GM12878 (cell line): ENCODE data around the gene AKAP5. TPM values are rescaled to one million over a fixed set of nuclear protein-coding genes. Genes with fewer than 3 reads are reported as not detected.

Experiments used
- ATAC-seq: fragments of 200-7000 bp; cut with Tn5 transposase; 3 replicates; pipeline ENCODE4 v1.9.1; 2020; ENCODE audit warnings: mild to moderate bottlenecking, moderate library complexity
- BruUV-seq: library from RNA; stranded (reverse); fragments of 400-500 nt; replicated peaks from 2 replicates; lab custom pipeline; 2021; lab: Mats Ljungman, UMichigan
- CTCF ChIA-PET: fragments of 300-600 bp; sonication (Branson Sonifier 250); formaldehyde crosslinking; extraction: SDS; loops from one replicate; lab custom pipeline; 2021; ENCODE audit warnings: inconsistent platforms; lab: Yijun Ruan, JAX
- POLR2A ChIA-PET: fragments of 350-600 bp; formaldehyde crosslinking; extraction: SDS; loops from one replicate; lab custom pipeline; 2021; ENCODE audit warnings: inconsistent platforms; lab: Charles Lee
- RAD21 ChIA-PET: fragments of 300-600 bp; sonication (Branson Sonifier 250); formaldehyde crosslinking; loops from one replicate; lab custom pipeline; 2023; ENCODE audit warnings: antibody characterized with exemption; ENCODE audit not compliant: unreplicated experiment; lab: Charles Lee
- SMC1A ChIA-PET: fragments of 300-600 bp; sonication (Branson Sonifier 250); formaldehyde crosslinking; loops from one replicate; lab custom pipeline; 2023; ENCODE audit not compliant: unreplicated experiment, uncharacterized antibody; lab: Charles Lee
- DNase-seq: peaks from one replicate; pipeline ENCODE4 v3.0.0-alpha.2; 2011; ENCODE audit warnings: low read depth, low spot score
- FAIRE-seq: peaks from 3 replicates; lab custom pipeline; 2011; peaks lifted over from hg19 to GRCh38; lab: Jason Lieb, UNC
- H2AFZ ChIP-seq: 2 replicates; pipeline ENCODE4 v1.6.0; 2011; ENCODE audit warnings: low read depth, low read length, control low read depth; ENCODE audit not compliant: control insufficient read depth
- H3K27ac ChIP-seq: 2 replicates; pipeline ENCODE4 v1.5.1; 2011; ENCODE audit warnings: control low read depth; ENCODE audit not compliant: control insufficient read depth, insufficient read depth
- H3K27me3 ChIP-seq, 2 experiments: replicated peaks in 1 of 2; 2 replicates each; pipeline versions ENCODE4 v1.6.0 to v1.6.1; 2011; ENCODE audit warnings: low read length in 1 of 2; ENCODE audit not compliant: control insufficient read depth in 2 of 2, insufficient read depth in 2 of 2
- H3K36me3 ChIP-seq, 2 experiments: 2 replicates each; pipeline ENCODE4 v1.5.1; 2011; ENCODE audit warnings: low read length in 1 of 2; ENCODE audit not compliant: control insufficient read depth in 2 of 2, insufficient read depth in 2 of 2
- H3K4me1 ChIP-seq: 2 replicates; pipeline ENCODE4 v1.6.1; 2011; ENCODE audit warnings: mild to moderate bottlenecking, low read length, moderate library complexity, mixed read lengths; ENCODE audit not compliant: control insufficient read depth, insufficient read depth
- H3K4me2 ChIP-seq: 2 replicates; pipeline ENCODE4 v1.6.0; 2011; ENCODE audit warnings: control low read depth; ENCODE audit not compliant: control insufficient read depth, insufficient read depth
- H3K4me3 ChIP-seq: fragments of 200-600 bp; sonication (generic); 2 replicates; pipeline ENCODE4 v1.5.1; 2016
- H3K79me2 ChIP-seq: 2 replicates; pipeline ENCODE4 v1.6.0; 2011; ENCODE audit warnings: low read length; ENCODE audit not compliant: control insufficient read depth, insufficient read depth
- H3K9ac ChIP-seq: 2 replicates; pipeline ENCODE4 v1.8.0; 2011; ENCODE audit warnings: low read length, control low read depth, mixed read lengths; ENCODE audit not compliant: control insufficient read depth, insufficient read depth
- H3K9me3 ChIP-seq: replicated peaks from 3 replicates; pipeline ENCODE4 v1.5.1; 2011; ENCODE audit warnings: mild to moderate bottlenecking, low read length; ENCODE audit not compliant: control insufficient read depth, insufficient read depth
- H4K20me1 ChIP-seq: 2 replicates; pipeline ENCODE4 v1.6.0; 2011; ENCODE audit not compliant: control insufficient read depth, insufficient read depth
- ASH2L ChIP-seq: fragments of 300-600, 200-600 bp; sonication (generic); IDR thresholded peaks from 2 replicates; pipeline ENCODE4 v1.6.1; 2017; ENCODE audit warnings: low read depth, mild to moderate bottlenecking, borderline replicate concordance
- E2F4 ChIP-seq: IDR thresholded peaks from 2 replicates; pipeline ENCODE4 v1.6.1; 2012; ENCODE audit warnings: low read depth, low read length, improper control_type of control experiment
- ELK1 ChIP-seq: IDR thresholded peaks from 2 replicates; pipeline ENCODE4 v1.6.1; 2012; ENCODE audit warnings: low read depth, low read length, improper control_type of control experiment
- KDM1A ChIP-seq: fragments of 200-600 bp; sonication (generic); IDR thresholded peaks from 2 replicates; pipeline ENCODE4 v1.6.1; 2016; ENCODE audit warnings: borderline replicate concordance
- MAX ChIP-seq: IDR thresholded peaks from 2 replicates; pipeline ENCODE4 v1.6.1; 2012; ENCODE audit warnings: low read depth, low read length, improper control_type of control experiment
- MLLT1 ChIP-seq: fragments of 450-650 bp; IDR thresholded peaks from 2 replicates; pipeline ENCODE4 v1.6.1; 2016; ENCODE audit warnings: mild to moderate bottlenecking
- NR2F1 ChIP-seq: fragments of 450-650 bp; conservative IDR thresholded peaks from 2 replicates; pipeline ENCODE4 v1.6.1; 2017; ENCODE audit warnings: mild to moderate bottlenecking
- POLR2AphosphoS5 ChIP-seq: IDR thresholded peaks from 2 replicates; pipeline ENCODE4 v1.6.1; 2011; ENCODE audit warnings: mild to moderate bottlenecking, low read length, inconsistent platforms
- POU2F2 ChIP-seq: IDR thresholded peaks from 3 replicates; pipeline ENCODE4 v1.6.1; 2011; ENCODE audit warnings: low read depth, mild to moderate bottlenecking, low read length, borderline replicate concordance
- REST ChIP-seq: IDR thresholded peaks from 2 replicates; pipeline ENCODE4 v1.6.1; 2012; ENCODE audit warnings: mild to moderate bottlenecking, low read depth, low read length
- SKIL ChIP-seq: fragments of 450-650 bp; IDR thresholded peaks from 2 replicates; pipeline ENCODE4 v1.6.1; 2017; ENCODE audit warnings: mild to moderate bottlenecking, low read depth, inconsistent platforms; ENCODE audit not compliant: poor library complexity, severe bottlenecking
- WGBS: methylation state at CpG from one replicate; pipeline ENCODE4 v1.1.6; 2016; ENCODE audit warnings: low lambda C conversion rate; ENCODE audit not compliant: insufficient replicate concordance, insufficient coverage; ENCODE audit errors: missing lambda C conversion rate; 5-methylcytosine and 5-hydroxymethylcytosine counted together
- in situ Hi-C: fragments of 300-500 bp; cut with MboI; formaldehyde crosslinking; loops from 9 replicates; pipeline ENCODE4 v1.14.3; 2018; ENCODE audit warnings: mixed read lengths
- intact Hi-C: fragments of 100-400 bp; cut with micrococcal nuclease; formaldehyde crosslinking; loops from one replicate; pipeline ENCODE4 v1.14.2; 2022; ENCODE audit not compliant: unreplicated experiment
- polyA plus RNA-seq, 11 experiments: library from polyadenylated mRNA; depleted of rRNA in 4 of 11; unstranded in 6 of 11; stranded (reverse) in 5 of 11; fragments of >200 nt; fragmentation: Nextera tagmentation in 4 of 11; fragmentation: Illumina TruSeq in 1 of 11; extraction: Ambion mirVana in 4 of 11; extraction: Trizol in 1 of 11; gene quantifications; 1 replicate in 1 of 11; 2 replicates in 10 of 11; pipeline versions ENCODE4 v1.2.1 to v1.2.3, GENCODE V29; 2011 to 2016; ENCODE audit warnings: inconsistent platforms in 2 of 11, missing spikeins in 2 of 11, low read depth in 1 of 11
- total RNA-seq, 4 experiments: library from RNA; depleted of rRNA in 3 of 4; stranded (reverse); fragments of >200 nt in 3 of 4; fragmentation: Illumina TruSeq in 1 of 4; extraction: Trizol in 1 of 4; gene quantifications; 2 replicates each; pipeline versions ENCODE4 v1.2.1 to v1.2.3, GENCODE V29; 2013 to 2021

The AKAP5 gene
- total and polyA plus RNA-seq, 10 of the 15 experiments (the other 5 are each of a cell fraction or from before 2014, with no cell fraction given) = 0.45 to 5.1 (median 1.7) TPM

- in situ Hi-C loops (no loop called here), intact Hi-C loops (no loop called here)
- peaks cover 18 to 27% of the 10 kb centered on the region in 2 experiments for H3K36me3 ChIP-seq
- no peak for ATAC-seq
- SMC1A ChIA-PET = interaction anchor here (0.8 to 1.1 kb wide), 3 partner anchors 15 to 50 kb away, joined by 3 to 4 read pairs (median 3); no protein-coding TSS in a partner anchor
- H3K9ac ChIP-seq = no peak overlapping the region
- H3K79me2 ChIP-seq = no peaks in the 10 kb centered on the region
- H3K9me3 ChIP-seq = no peaks in the 10 kb centered on the region
- no peak overlapping the region for H3K27ac ChIP-seq
- FAIRE-seq = no peak
- H4K20me1 ChIP-seq = no peaks in the 10 kb centered on the region
- H3K4me3 ChIP-seq = no peak overlapping the region
- peaks cover 3% of the 10 kb centered on the region; the same call in 1 of the 2 replicates for H3K4me1 ChIP-seq
- no peak overlapping the region for H3K4me2 ChIP-seq
- no peak overlapping the region for H2AFZ ChIP-seq
- POLR2A ChIA-PET = no interaction called here
- WGBS = 97% methylated on average over 7 of the region's 7 CpGs
- no peaks in the 10 kb centered on the region for H3K27me3 ChIP-seq
- RAD21 ChIA-PET = no interaction called here
- no peak for DNase-seq
- no peak for TF ChIP-seq E2F4
- TF ChIP-seq POLR2AphosphoS5 = no peak
- TF ChIP-seq NR2F1 = no peak
- no peak for TF ChIP-seq MAX
- TF ChIP-seq REST = no peak
- TF ChIP-seq MLLT1 = no peak
- TF ChIP-seq ELK1 = no peak
- TF ChIP-seq ASH2L = no peak
- TF ChIP-seq KDM1A = no peak
- no peak for TF ChIP-seq SKIL
- no peak for TF ChIP-seq POU2F2
- TF ChIP-seq, all 136 proteins: peak for 0
- no TSS peak for BruUV-seq
- CTCF ChIA-PET = interaction anchor here (1.0 to 4.7 kb wide), 3 partner anchors 11 to 75 kb away, joined by 3 to 38 read pairs (median 4); no protein-coding TSS in a partner anchor
Observed at GRCh38 chr14:64419003-64419402, 46.3 kb upstream of the AKAP5 start.
